Measurements from ENCODE around the gene CRYGA. TPM values are rescaled to one million over a fixed set of nuclear protein-coding genes. Genes with fewer than 3 reads are reported as not detected.

CRYGA gene
- total and polyA plus RNA-seq, 2 donors (not counting 3 experiments of a cell fraction or from before 2014, with no cell fraction given), result not detected

DNA sequence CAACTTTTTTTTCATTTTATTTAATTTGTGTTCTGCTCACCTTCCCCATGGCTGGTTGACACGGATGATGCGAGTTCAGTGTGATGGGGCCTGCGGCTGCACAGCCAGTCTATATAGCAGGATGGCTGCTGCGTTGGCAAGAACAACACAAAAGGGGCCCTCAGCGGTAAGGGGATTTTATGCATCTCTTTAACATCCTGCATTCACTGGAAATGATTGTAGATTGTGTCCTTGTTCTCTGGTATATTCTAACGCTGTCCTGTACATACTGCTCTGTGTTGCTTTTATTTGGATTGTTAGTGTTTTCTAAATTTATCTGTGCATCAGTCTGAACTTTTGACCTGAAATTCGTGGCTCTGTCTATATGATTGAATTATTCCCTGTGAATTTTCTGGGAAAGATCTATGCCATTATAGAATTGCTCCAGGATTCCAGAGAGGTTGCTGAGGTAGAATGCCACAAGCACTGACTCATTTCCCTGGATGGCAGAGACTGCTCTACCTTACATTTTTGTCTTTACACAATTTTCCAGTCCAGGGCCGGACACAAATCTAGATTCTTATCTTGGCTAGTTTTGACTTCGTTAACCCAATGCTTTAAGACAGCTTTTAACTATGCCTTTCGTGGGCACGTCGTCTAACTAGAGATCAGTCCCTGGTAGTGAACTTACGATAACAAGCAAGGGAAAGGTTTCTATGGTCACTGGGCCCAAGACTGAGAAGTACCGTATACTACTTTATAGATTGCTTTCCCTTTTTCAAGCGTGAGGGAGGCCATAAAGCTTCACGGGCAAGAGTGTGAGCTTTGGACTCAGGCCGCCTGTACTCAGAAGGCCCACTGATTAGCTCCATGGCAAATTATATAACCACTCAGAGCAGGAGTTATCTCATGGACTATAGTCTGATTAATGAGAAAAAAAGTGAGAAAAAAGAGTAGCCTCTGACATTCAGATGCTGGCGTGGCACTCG is 33.4 kb downstream of the CRYGA start, which contains the start of gene CRYGC:
CRYGC (minus strand) TSS at position 85 of the 968 bp plus-strand sequence; CDS start at position 49, 36 bp downstream.
- no peak within 1 kb of the TSS for H2AFZ ChIP-seq (ENCODE audit: low read depth, low read length)
- no TSS peak for BruUV-seq (replicated peaks)
- H3K79me2 ChIP-seq (ENCODE audit: control insufficient read depth, insufficient read depth, low read length), result no peaks in the 10 kb centered on the region
- intact Hi-C loops (cut with micrococcal nuclease) (no loop called here), dilution Hi-C loops (cut with MboI; ENCODE audit: extremely low pct_ligation_motif_present, low sequenced_read_pairs) (no loop called here)
- peaks cover 3 to 6% of the 10 kb centered on the region in 2 experiments for H3K27me3 ChIP-seq (ENCODE audit: control insufficient read depth in 2 of 2, insufficient read depth in 2 of 2, low read length in 2 of 2)
- H3K9me3 ChIP-seq (replicated peaks; ENCODE audit: control insufficient read depth, insufficient read depth, low read length), result no peaks in the 10 kb centered on the region
- no peak within 1 kb of the TSS for H3K4me2 ChIP-seq (ENCODE audit: insufficient read depth, low read length)
- ChIA-PET POLR2A (no interaction called here), CTCF (interaction anchor here (1.4 kb wide), 1 partner anchor 12 kb away, joined by 3 read pairs; no protein-coding TSS in a partner anchor)
- H3K4me3 ChIP-seq (replicated peaks in 1 of 3; ENCODE audit: insufficient read depth in 1 of 3, low read depth in 1 of 3, low read length in 3 of 3), result no peak within 1 kb of the TSS
- no peaks in the 10 kb centered on the region for H4K20me1 ChIP-seq (replicated peaks; ENCODE audit: control insufficient read depth, extremely low read depth, insufficient read depth, low read length)
- TF ChIP-seq POLR2AphosphoS5 (IDR thresholded peaks at IDR 0.05; ENCODE audit: insufficient read depth, low read depth, low read length), result no peak
- TF ChIP-seq MYC (IDR thresholded peaks at IDR 0.05; ENCODE audit: low read depth, low read length), result no peak
- TF ChIP-seq FOS (IDR thresholded peaks at IDR 0.05; ENCODE audit: borderline replicate concordance, insufficient read depth, low read length), result no peak
- no peak for TF ChIP-seq JUN (IDR thresholded peaks at IDR 0.05; ENCODE audit: borderline replicate concordance, insufficient read depth, insufficient read length, low read depth)
- TF ChIP-seq, protein P1, sequence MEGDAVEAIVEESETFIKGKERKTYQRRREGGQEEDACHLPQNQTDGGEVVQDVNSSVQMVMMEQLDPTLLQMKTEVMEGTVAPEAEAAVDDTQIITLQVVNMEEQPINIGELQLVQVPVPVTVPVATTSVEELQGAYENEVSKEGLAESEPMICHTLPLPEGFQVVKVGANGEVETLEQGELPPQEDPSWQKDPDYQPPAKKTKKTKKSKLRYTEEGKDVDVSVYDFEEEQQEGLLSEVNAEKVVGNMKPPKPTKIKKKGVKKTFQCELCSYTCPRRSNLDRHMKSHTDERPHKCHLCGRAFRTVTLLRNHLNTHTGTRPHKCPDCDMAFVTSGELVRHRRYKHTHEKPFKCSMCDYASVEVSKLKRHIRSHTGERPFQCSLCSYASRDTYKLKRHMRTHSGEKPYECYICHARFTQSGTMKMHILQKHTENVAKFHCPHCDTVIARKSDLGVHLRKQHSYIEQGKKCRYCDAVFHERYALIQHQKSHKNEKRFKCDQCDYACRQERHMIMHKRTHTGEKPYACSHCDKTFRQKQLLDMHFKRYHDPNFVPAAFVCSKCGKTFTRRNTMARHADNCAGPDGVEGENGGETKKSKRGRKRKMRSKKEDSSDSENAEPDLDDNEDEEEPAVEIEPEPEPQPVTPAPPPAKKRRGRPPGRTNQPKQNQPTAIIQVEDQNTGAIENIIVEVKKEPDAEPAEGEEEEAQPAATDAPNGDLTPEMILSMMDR (IDR thresholded peaks at IDR 0.05; ENCODE audit: extremely low read depth in 1 of 2, insufficient read depth in 1 of 2, low read depth in 1 of 2, low read length in 2 of 2), result no peak
- no peak for TF ChIP-seq MAX (IDR thresholded peaks at IDR 0.05; ENCODE audit: insufficient read depth, insufficient read length)
- no peak for TF ChIP-seq POLR2A (IDR thresholded peaks at IDR 0.05; ENCODE audit: low read depth, low read length)
- TF ChIP-seq GATA2 (IDR thresholded peaks at IDR 0.05; ENCODE audit: insufficient read depth, insufficient read length, low read depth, low read length), result no peak
- no peak for TF ChIP-seq EZH2 (IDR thresholded peaks at IDR 0.05; ENCODE audit: borderline replicate concordance, low read depth, low read length, severe bottlenecking)
- no peak for FAIRE-seq
- H3K4me1 ChIP-seq (ENCODE audit: control insufficient read depth, extremely low read depth, insufficient read depth, low read length), result no peaks in the 10 kb centered on the region
- no peak within 1 kb of the TSS for H3K9ac ChIP-seq (replicated peaks; ENCODE audit: extremely low read depth, insufficient read depth, low read length)
- H3K9me1 ChIP-seq (replicated peaks; ENCODE audit: control insufficient read depth, extremely low read depth, insufficient read depth, low read length), result no peaks in the 10 kb centered on the region
- DNase-seq (ENCODE audit: low read depth, low spot score), result no peak
- no peaks in the 10 kb centered on the region for H3K36me3 ChIP-seq (ENCODE audit: control insufficient read depth in 2 of 2, extremely low read depth in 1 of 2, insufficient read depth in 2 of 2, low read length in 2 of 2)
- H3K27ac ChIP-seq (ENCODE audit: insufficient read depth, low read depth, low read length), result no peak within 1 kb of the TSS

All from endothelial cell of umbilical vein (primary cell).